Activated CD4-positive, alpha-beta T cell treated with anti-CD3 and anti-CD28 coated beads, Interleukin-10, Interleukin-2, amounts not matched to agents 100 ng/mL and 50 ng/mL, durations not matched to agents 16 hours and 8 hours (primary cell): ENCODE results near the gene ODF4.

ENCODE experiments used
- DNase-seq: peaks from one replicate; pipeline ENCODE4 v3.0.0-alpha.2; 2020

ODF4 gene, protein sequence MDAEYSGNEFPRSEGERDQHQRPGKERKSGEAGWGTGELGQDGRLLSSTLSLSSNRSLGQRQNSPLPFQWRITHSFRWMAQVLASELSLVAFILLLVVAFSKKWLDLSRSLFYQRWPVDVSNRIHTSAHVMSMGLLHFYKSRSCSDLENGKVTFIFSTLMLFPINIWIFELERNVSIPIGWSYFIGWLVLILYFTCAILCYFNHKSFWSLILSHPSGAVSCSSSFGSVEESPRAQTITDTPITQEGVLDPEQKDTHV

GRCh38 chr17:8339540-8339939 is at the start of gene ODF4:
Gene ODF4, plus strand, starts transcription at chr17:8339840. Its CDS starts 212 bp downstream, at chr17:8340052.
- no peak for DNase-seq

GRCh38 chr17:8290043-8290442 is 49.6 kb upstream of the ODF4 start:
- no peak for DNase-seq

- no peak for DNase-seq
These were observed 46.8 kb upstream of the ODF4 start for GRCh38 chr17:8292639-8293395.

DNA sequence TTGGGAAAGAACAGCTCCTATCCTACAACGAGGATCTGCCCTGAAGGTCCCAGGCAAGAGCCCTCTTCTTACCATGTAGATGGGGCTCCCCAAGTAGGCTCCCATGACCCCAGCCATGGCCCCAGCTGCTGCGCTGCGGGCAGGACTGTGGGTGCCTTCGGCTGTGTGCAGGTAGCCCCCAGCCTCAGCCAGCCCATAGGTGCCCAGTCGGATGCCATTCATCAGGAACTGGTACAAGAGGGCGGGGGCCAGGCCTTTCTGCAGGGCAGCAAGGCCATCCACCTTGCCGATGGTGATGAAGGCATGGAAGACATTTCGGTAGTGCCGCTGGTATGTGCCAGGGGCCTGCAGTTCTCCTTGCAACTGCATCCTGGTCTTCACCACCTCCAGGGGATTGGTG is 45.3 kb upstream of the ODF4 start:
- DNase-seq, result no peak

GRCh38 chr17:8294814-8295316 is 44.8 kb upstream of the ODF4 start:
- no peak for DNase-seq

DNA sequence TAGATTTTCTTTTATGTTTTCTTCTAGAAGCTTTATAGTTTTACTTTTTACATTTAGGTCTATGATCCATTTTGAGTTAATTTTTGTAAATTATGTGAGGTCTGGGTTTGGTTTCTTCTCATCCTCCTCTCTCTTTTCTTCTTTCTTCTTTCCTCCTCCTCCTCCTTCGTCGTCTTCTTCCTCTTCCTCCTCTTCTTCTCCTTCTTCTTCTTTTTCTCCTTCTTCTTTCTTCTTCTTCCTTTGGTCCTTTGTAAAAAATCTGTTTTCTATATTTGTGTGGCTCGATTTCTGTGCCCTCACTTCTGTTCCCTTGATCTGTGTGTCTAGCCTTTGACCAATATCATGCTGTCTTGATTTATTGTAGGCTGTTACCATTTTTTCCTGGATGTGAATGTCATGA is 39.4 kb upstream of the ODF4 start:
- no peak for DNase-seq

- peak; percentile 77 for DNase-seq
These were observed 38.9 kb upstream of the ODF4 start for GRCh38 chr17:8300627-8301242.

GRCh38 chr17:8310601-8311123 is 29.0 kb upstream of the ODF4 start:
- no peak for DNase-seq

GRCh38 chr17:8311131-8311790 is 28.4 kb upstream of the ODF4 start:
- no peak for DNase-seq

DNA sequence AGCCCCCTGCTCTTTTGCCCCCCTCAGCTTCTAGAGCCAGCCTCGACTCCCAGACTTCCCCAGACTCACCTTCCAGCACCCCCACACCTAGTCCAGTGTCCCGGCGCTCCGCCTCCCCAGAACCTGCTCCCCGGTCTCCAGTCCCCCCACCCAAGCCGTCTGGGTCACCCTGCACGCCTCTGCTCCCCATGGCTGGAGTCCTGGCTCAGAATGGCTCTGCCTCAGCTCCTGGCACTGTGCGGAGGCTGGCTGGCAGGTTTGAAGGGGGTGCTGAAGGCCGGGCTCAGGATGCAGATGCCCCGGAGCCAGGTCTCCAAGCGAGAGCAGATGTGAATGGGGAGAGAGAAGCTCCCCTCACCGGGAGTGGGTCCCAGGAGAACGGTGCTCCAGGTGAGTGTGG is 27.4 kb upstream of the ODF4 start:
- no peak for DNase-seq

- DNase-seq, result no peak
These were observed 26.7 kb upstream of the ODF4 start for GRCh38 chr17:8312726-8313600.

DNA sequence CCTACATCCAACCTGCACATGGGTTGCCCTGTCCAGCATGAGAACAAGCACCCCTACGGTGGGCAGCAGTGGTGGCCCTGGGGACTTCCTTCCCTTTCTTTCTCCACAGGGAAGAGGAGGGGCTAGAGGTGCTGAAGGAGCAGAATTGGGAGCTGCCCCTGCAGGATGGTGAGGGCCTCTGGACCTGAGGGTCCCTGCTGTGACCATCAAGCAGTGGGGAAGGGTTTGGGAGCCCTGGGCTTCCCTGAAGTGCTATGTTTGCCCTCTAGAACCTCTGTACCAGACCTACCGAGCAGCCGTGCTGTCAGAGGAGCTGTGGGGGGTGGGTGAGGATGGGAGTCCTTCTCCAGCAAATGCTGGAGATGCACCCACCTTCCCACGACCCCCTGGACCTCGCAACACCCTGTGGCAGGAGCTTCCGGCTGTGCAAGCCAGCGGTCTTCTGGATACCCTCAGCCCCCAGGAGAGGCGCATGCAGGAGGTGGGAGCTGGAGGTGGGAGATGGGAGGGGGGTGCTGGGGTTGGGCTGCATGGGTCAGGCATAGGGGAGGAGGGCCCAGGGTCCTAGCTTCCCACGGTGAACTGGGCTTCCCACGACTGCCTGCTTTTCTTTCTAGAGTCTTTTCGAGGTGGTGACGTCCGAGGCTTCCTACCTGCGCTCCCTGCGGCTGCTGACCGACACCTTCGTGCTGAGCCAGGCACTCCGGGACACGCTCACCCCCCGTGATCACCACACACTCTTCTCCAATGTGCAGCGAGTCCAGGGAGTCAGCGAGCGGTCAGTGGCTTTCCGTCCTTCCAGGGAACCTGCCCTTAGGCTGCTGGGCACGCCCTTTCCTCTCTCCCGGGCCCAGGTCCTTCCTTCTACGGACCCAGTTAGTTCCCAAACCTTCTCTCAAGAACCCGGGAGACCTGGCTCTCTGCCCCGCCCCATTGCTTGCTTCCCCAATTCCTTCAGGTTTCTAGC is 24.6 kb upstream of the ODF4 start:
- DNase-seq, result no peak

- DNase-seq, result no peak
These were observed 23.8 kb upstream of the ODF4 start for GRCh38 chr17:8315764-8316217.

DNA sequence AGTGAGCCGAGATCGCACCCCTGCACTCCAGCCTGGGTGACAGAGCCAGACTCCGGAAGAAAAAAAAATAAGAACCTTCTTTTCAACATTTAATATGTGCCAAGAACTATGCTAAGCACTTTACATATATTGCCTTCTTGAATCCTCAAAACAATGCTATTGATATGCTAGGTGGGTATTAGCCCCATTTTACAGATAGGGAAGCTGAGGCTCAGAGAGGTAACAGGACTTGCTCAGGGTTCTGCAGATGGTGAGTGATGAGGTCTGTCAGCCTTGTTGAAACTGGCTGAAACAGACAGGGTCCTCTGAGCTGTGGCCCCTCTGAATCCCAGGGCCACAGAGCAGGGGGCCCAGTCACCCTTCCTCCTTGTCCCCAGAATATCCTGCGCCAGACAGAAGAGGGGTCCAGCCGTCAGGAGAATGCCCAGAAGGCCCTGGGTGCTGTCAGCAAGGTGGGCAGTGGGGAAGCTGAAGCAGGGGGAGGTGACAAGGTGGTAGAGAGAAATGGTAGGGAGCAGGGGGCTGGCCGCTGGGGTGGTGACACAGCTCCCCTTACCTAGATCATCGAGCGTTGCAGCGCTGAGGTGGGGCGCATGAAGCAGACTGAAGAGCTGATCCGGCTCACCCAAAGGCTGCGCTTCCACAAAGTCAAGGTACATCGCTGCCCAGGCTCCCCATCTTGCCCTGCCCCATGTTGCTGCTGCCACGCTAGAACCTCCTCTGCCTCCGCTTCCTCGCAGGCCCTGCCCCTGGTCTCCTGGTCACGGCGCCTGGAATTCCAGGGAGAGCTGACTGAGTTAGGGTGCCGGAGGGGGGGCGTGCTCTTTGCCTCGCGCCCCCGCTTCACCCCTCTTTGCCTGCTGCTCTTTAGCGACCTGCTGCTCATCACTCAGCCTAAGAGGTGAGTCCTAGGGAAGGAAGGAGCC is 21.4 kb upstream of the ODF4 start:
- no peak for DNase-seq

DNA sequence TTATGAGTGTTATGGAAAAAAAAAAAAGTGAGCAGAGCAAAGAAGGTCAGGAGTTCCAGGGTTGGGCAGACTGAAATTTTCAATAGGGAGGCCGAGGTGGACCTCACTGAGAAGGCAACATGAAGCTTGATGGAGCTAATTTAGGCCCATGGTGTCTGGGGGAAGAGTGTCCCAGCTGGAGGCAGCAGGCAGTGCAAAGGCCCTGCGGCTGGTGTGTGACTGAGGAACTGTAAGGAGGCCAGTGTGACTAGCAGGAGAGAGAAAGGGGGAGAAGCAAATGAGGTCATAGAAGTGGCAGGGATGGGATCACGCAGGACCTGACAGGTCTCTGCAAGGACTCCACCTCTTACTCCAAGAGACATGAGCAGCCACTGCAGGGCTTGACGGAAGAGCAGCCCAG is 19.4 kb upstream of the ODF4 start:
- no peak for DNase-seq

DNA sequence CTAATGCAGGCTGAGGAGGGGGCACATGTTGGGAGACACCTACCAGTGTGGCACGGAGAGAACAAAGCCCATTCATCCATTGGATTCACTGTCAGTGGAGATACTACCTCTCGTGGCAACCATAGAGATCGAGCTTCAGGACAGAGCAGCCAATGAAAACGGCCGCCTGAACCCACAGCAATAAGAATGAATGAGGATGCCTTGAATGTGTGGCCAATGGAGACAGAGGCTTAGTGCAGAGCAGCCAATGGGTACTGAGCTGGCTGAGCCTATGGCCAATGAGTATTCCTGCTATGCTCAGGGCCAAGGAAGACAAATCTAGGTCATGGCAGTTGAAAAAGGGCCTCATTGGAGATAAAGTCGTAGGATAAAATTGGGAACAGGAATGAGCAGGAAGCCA is 18.6 kb upstream of the ODF4 start:
- no peak for DNase-seq

GRCh38 chr17:8322061-8322460 is 17.6 kb upstream of the ODF4 start:
- no peak for DNase-seq

DNA sequence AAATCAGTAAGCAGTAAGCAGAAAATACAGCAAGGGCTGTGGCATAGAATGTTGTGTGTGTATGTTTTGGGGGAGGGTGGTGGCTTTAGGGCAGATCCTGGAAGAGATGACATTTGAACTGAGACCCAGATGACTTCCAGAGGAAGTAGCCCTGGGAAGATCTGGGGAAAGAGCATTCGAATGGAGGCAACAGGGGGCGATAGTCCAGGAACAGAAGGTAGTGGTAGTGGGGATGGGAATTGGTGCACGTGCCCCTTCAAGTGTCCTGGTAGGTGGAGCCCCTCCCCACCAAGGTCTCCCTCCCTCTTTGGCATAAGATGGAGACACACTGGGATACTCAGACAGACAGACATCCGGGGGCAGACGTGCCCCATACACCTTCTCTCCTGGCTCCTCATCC is 15.5 kb upstream of the ODF4 start:
- no peak for DNase-seq

DNA sequence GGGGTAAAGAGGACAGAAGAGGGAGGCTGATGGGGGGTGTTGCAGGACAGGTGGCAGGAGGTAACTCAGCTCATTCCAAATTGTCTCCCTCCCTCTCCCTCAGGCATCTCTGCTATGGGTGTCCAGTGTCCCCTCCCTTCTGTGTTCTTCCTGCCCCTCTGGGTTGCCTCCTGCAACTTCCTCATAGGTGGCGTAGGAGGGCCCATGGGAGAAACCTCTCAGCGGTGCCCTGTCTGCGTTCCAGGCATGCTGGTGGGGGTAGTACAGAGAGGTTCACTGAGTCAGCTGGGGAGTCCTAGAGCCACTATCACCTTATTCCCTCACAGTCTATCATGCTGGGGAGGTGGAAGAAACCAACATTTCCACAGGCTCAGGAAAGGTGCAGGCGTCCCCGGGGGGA is 14.7 kb upstream of the ODF4 start:
- DNase-seq, result no peak
